GM21447 (cell line): ENCODE data around the gene CETP.
"Not testable (repeated sequence)": the region's sequence is repeated elsewhere in the genome, so short reads cannot be mapped to it uniquely, and the experiment has no call there.

ENCODE experiments used
- ATAC-seq: cut with Tn5 transposase; IDR thresholded peaks from one replicate; pipeline ENCODE4 v1.9.1; 2021; ENCODE audit not compliant: unreplicated experiment

Gene CETP

GRCh38 chr16:56953006-56953405 is 8.7 kb upstream of the CETP start:
- no peak for ATAC-seq

DNA sequence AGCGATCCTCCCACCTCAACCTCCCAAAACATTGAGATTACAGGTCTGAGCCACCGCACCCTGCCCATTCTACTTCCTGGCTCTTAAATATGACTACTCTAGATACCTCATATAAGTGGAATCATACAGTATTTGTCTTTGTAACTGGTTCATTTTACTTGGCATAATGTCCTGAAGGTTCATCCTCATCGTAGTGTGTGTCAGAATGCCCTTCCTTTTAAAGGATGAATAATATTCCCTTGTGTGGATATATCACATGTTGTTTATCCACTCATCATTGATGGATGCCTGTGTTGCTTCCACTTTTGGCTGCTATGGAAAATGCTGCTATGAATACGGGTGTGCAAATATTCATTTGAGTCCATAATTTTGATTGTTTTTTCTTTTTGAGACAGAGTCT is 5.7 kb upstream of the CETP start:
- ATAC-seq, result no peak

DNA sequence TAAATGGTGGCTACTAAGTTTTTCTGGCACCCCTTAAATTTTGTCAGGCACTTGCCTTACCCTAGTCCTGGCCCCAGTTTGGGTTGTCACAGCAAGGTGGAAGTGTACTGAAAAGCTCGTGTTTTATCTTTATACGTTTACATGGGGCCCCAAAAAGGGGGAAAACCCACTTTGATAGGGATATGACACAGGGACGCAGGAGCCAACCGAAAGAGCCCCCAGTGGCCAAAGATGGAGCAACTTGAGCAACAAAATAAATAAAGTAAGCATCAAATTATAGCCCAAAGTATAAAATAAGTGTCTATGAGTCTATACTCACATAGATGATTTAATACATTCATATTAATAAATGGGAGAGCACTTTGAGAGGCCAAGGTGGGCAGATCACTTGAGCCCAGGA is 5.0 kb upstream of the CETP start:
- ATAC-seq, result no peak

DNA sequence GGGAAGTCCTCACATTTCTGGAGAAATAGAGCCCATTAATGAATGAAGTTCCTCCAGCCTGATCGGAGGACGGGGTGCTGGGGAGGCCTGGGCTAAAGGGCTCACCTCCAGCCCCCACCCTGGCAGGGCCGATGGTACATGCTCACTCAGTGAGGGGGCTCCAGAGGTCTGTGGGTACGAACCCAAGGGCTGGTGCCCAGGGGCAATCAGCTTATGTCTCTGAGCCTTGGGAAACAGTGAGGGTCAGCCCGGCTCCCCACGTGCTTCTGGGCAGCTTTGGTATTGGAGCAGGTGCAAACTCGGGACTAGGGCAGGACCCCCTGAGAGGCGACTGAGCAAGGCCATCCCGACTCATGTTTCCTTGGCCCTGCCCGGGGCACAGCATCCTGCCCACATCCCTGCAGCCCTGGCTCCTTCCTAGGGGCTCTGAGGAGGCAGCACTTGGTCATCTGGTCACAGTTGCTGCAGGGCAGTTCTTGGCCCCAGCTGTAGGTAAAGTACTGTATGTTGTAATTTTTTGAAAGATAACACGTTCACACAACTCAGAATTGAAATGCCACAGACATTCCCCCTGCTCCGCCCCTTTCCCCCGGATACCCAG is 969 bp upstream of the CETP start:
- no peak for ATAC-seq

GRCh38 chr16:56961386-56961785 is 364 bp upstream of the CETP start:
- no peak for ATAC-seq

- peak; percentile 61 for ATAC-seq
These were observed 2.7 kb downstream of the CETP start for GRCh38 chr16:56964243-56965148.

DNA sequence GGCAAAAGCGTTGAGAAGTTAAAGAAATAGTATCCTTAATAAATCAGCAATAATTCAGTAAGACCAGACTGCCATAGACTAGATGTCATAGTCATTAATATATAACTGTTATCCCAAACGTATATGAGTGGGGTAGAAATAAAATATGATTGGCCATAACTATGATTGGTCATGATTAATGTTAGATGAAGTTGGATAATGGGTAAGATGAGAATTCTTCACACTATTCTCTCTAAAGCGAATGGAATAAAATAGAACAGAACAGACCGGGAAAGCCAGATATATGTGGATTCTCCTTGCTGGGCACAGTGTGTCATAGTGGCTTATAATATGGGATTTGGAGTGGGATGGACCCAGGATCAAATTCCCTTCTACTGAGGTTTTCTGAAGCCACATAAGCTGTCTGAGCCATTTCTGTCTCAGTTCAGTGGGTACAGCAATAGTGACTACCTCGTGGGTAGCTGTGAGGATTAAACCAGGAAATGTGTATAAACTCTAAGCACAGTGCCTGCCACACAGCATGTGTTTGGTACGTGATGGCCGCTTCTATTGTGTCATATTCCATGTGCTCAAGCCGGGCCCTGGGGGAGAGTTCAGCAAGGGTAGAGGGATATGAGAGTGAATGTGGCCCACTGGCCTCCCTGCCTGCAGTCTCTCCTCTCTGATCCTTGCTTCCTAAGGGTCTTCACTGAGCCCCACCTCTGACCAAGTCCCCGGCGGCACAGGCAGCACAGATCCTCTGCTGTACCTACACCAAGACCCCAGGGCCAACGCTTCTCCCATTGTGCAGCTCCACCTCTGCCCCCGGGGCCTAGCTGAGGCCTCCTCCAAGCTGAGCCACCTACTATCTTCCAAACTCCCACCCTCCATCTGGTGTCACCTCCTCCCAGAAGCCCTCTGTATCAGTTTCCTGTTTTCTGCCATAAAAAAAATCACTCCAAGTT is 3.7 kb downstream of the CETP start:
- ATAC-seq, result no peak

GRCh38 chr16:56966093-56966475 is 4.3 kb downstream of the CETP start:
- ATAC-seq, result no peak

- ATAC-seq, result no peak
These were observed 6.0 kb downstream of the CETP start for GRCh38 chr16:56967733-56968132.

DNA sequence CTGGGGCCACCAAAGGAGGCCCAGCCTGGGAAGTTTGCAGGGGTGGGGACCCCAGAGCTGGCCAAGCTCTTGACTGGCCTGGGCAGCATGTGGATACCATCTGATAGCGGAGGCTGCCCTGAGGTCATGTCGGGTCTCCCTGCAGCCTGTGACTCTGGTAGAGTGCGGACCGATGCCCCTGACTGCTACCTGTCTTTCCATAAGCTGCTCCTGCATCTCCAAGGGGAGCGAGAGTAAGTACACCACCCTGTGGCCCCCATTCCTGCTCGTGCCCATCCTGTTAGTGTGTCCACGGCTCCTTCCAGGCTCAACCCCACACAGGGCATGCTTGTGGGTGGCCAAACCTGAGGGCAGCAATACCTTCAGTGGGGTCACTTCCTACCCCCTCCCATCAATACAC is 8.0 kb downstream of the CETP start:
- no peak for ATAC-seq

GRCh38 chr16:56970934-56971767 is 9.4 kb downstream of the CETP start:
- ATAC-seq, result peak; percentile 91

- ATAC-seq, result no peak
These were observed 10.0 kb downstream of the CETP start for GRCh38 chr16:56971768-56972043.

- no peak for ATAC-seq
These were observed 10.9 kb downstream of the CETP start for GRCh38 chr16:56972403-56973293.

DNA sequence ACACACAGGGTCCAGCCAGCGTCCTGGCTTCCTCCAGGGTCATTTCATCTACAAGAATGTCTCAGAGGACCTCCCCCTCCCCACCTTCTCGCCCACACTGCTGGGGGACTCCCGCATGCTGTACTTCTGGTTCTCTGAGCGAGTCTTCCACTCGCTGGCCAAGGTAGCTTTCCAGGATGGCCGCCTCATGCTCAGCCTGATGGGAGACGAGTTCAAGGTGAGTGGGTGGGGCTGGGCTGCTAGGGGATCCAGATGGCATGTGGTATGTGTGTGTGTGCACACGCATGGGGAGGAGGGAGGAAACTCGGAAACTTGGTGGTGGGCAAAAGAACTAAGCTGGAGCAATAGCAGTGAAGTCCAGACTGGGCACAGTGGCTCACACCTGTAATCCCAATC is 11.5 kb downstream of the CETP start:
- ATAC-seq, result no peak

DNA sequence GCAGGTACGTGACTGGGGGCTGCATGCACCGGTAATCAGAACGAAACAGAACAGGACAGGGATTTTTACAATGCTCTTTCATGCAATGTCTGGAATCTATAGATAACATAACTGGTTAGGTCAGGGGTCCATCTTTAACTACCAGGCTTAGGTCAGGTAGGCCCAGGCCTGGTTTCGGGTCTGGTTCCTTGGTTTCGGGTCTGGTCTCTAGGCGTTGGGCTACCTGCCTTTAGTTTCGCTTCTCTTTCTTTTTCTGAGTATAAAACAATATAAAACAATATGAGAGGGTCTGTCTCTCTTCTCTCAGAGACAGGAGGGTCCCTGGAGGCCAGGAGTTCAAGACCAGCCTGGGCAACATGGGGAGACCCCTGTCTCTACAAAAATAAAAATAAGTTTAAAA is 12.1 kb downstream of the CETP start:
- ATAC-seq, result not testable (repeated sequence)

GRCh38 chr16:56974549-56975300 is 13.0 kb downstream of the CETP start:
- no peak for ATAC-seq

DNA sequence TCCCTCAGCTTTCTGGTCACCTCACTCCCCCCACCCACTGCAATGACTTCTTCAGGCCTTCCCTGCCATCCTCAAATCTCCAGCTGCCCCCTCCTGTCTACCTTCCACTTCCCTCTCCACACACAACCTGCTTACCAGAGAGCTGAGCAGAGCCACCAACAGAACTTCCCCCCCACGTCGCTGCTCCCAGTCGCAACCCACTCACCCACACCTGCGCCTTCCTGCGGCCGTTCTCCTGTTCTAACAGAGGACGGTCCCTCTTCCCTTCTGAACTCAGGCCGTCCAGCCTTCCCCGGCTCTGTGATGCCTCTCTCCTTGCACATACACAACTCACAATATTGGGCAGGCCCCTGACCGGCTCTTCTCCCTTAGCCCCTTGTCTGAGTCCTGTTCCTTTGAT is 14.0 kb downstream of the CETP start:
- no peak for ATAC-seq

GRCh38 chr16:56977216-56977615 is 15.5 kb downstream of the CETP start:
- no peak for ATAC-seq

- no peak for ATAC-seq
These were observed 16.2 kb downstream of the CETP start for GRCh38 chr16:56977823-56978430.
